ENCODE data around the gene MYO3B. TPM values are rescaled to one million over a fixed set of nuclear protein-coding genes. Genes with fewer than 3 reads are reported as not detected.

Gene MYO3B
- total RNA-seq, 4 donors from 2014 or later, result 0.34 to 0.95 (median 0.89) TPM

DNA sequence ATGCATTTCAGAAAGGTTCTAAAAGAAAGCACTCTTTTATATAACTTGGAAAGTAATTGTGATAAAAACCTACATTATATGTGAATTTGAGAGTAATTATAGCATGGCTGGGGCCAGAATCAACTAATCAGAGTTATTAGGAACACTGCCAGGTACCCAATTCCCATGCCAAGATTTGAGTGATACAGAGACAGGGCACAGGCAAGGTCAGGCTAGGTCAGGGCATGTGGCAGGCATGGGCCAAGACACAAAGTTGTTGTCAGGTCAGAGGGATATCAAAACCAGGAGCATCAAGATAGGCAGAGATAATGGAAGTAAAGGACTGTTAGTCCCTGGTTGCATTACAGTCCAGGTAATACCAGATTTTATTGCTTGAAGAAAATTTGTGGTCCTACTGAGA is 87.4 kb downstream of the MYO3B start:
- no peak overlapping the region for H3K4me3 ChIP-seq
- no peaks in the 10 kb centered on the region for H3K36me3 ChIP-seq
- H3K9me3 ChIP-seq, result no peaks in the 10 kb centered on the region
- no peak overlapping the region for H3K27ac ChIP-seq
- H3K27me3 ChIP-seq, result no peaks in the 10 kb centered on the region
- no peak for TF ChIP-seq POLR2AphosphoS5 (IDR thresholded peaks at IDR 0.05)
- no peak for TF ChIP-seq EP300 (IDR thresholded peaks at IDR 0.05)
- TF ChIP-seq, protein P1, sequence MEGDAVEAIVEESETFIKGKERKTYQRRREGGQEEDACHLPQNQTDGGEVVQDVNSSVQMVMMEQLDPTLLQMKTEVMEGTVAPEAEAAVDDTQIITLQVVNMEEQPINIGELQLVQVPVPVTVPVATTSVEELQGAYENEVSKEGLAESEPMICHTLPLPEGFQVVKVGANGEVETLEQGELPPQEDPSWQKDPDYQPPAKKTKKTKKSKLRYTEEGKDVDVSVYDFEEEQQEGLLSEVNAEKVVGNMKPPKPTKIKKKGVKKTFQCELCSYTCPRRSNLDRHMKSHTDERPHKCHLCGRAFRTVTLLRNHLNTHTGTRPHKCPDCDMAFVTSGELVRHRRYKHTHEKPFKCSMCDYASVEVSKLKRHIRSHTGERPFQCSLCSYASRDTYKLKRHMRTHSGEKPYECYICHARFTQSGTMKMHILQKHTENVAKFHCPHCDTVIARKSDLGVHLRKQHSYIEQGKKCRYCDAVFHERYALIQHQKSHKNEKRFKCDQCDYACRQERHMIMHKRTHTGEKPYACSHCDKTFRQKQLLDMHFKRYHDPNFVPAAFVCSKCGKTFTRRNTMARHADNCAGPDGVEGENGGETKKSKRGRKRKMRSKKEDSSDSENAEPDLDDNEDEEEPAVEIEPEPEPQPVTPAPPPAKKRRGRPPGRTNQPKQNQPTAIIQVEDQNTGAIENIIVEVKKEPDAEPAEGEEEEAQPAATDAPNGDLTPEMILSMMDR (IDR thresholded peaks at IDR 0.05), result no peak
- no peak for TF ChIP-seq POLR2A (IDR thresholded peaks at IDR 0.05)
- DNase-seq (ENCODE audit: low spot score in 2 of 2), result no peak
- no peaks in the 10 kb centered on the region for H3K4me1 ChIP-seq

DNA sequence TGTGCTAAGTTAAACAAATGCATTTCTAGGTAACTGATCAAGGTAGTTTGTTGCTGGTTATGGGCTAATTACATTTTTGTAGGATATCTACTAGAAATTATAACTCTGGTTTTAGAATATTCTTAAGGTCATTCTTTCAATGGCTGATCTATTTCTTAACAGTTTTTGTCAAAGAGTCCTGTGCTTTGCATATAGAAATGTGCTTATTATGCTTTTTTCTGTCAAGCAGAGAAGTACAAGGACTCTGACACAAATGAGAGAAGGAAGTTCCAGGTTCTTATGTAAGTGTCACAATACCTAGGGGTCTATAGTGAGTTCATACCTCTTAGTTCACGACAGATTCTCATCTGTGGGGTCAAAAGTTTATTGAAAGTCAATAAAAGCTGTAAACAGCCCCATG is 88.4 kb downstream of the MYO3B start:
- no peaks in the 10 kb centered on the region for H3K9me3 ChIP-seq
- no peaks in the 10 kb centered on the region for H3K36me3 ChIP-seq
- H3K4me3 ChIP-seq, result no peak overlapping the region
- no peak for DNase-seq (ENCODE audit: low spot score in 2 of 2)
- no peak for TF ChIP-seq POLR2AphosphoS5 (IDR thresholded peaks at IDR 0.05)
- TF ChIP-seq EP300 (IDR thresholded peaks at IDR 0.05), result no peak
- TF ChIP-seq, protein P1 (IDR thresholded peaks at IDR 0.05), result no peak
- TF ChIP-seq POLR2A (IDR thresholded peaks at IDR 0.05), result no peak
- WGBS, result 66% methylated on average over 1 of the region's 1 CpG
- no peak overlapping the region for H3K27ac ChIP-seq
- H3K4me1 ChIP-seq, result no peaks in the 10 kb centered on the region
- no peaks in the 10 kb centered on the region for H3K27me3 ChIP-seq

DNA sequence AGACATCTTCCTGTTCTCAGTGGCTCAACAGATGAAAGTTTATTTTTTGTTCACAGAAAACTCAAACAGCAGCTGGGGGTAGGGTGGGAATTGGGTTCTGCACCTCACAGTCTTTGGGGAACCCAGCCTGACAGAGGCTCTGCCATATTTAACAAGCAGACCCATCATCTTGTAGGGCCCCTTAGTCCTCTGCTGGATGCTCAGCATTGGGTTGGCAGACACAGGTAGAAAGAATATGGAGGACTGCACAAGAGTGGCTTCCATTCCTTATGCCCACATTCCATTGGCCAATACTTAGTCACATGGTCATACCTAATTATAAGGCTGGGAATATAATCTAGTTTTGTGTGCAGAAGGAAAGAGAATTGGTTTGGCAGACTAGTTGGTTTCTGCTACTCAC is 89.1 kb downstream of the MYO3B start:
- no peak for DNase-seq (ENCODE audit: low spot score in 2 of 2)
- Histone ChIP-seq H3K4me1 (no peaks in the 10 kb centered on the region), H3K36me3 (no peaks in the 10 kb centered on the region), H3K27ac (no peak overlapping the region), H3K4me3 (no peak overlapping the region), H3K9me3 (no peaks in the 10 kb centered on the region), H3K27me3 (no peaks in the 10 kb centered on the region)
- TF ChIP-seq, protein P1 (IDR thresholded peaks at IDR 0.05), result no peak
- TF ChIP-seq POLR2A (IDR thresholded peaks at IDR 0.05) (no peak), EP300 (IDR thresholded peaks at IDR 0.05) (no peak), POLR2AphosphoS5 (IDR thresholded peaks at IDR 0.05) (no peak)

DNA sequence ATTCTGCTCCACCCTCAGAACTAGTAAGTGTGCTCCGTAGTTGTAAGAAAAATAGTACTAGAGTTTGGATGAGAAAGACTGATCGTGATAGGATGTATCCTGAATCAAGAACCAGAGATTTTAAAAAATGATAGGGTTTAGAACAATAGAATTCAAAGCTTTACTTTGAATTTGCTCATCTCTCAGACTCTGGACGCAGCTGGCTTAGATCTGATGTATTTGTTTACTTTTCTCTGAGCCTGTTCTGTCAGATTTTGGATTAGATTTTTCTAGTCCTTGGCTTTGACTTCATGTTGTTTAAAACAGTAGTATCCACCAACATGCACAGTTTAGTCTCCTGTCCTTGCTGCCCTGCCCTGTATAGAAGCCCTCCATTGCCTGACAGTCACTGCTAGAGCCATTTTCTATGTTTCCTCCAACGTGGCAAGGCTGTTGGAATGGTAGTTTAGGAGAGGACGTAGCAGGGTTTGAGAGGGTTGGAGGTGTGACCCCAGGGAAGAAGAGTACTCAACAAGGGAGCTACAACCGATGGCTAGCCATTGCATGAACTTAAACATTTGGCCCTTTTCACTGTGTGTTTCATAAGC is 92.4 kb downstream of the MYO3B start:
- no peaks in the 10 kb centered on the region for H3K9me3 ChIP-seq
- no peaks in the 10 kb centered on the region for H3K4me1 ChIP-seq
- TF ChIP-seq POLR2A (IDR thresholded peaks at IDR 0.05) (no peak), EP300 (IDR thresholded peaks at IDR 0.05) (no peak), POLR2AphosphoS5 (IDR thresholded peaks at IDR 0.05) (no peak)
- TF ChIP-seq, protein P1 (IDR thresholded peaks at IDR 0.05), result no peak
- H3K27me3 ChIP-seq, result no peaks in the 10 kb centered on the region
- no peak overlapping the region for H3K4me3 ChIP-seq
- no peak overlapping the region for H3K27ac ChIP-seq
- DNase-seq (ENCODE audit: low spot score in 2 of 2), result no peak
- 72% methylated on average over 6 of the region's 6 CpGs for WGBS
- H3K36me3 ChIP-seq, result no peaks in the 10 kb centered on the region

DNA sequence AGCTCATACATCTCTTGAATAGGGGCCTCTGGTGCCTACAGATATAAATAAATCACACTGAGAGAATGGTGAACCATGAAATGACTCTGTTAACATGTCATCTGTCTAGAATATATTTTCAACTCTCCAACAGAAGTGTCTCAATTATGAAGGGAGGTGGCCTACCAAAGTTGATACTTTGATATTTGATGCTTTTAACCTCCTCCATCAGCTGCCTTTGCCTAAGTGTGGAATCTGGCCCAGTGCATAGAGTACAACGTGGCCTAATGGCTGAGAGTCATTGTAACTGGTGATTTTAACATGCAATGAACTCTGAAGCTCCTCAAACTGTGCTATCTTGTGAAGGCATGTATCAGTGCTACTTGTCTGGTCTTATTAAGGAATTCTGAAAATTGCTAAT is 93.4 kb downstream of the MYO3B start:
- Histone ChIP-seq H3K4me3 (no peak overlapping the region), H3K27ac (no peak overlapping the region), H3K9me3 (no peaks in the 10 kb centered on the region), H3K36me3 (no peaks in the 10 kb centered on the region), H3K27me3 (no peaks in the 10 kb centered on the region), H3K4me1 (no peaks in the 10 kb centered on the region)
- WGBS, result 38% methylated on average over 1 of the region's 1 CpG
- TF ChIP-seq, protein P1 (IDR thresholded peaks at IDR 0.05), result no peak
- TF ChIP-seq POLR2A (IDR thresholded peaks at IDR 0.05) (no peak), EP300 (IDR thresholded peaks at IDR 0.05) (no peak), POLR2AphosphoS5 (IDR thresholded peaks at IDR 0.05) (no peak)
- no peak for DNase-seq (ENCODE audit: low spot score in 2 of 2)
